HepG2 (cell line): Measurements from ENCODE around the gene SLC22A31. TPM values are rescaled to one million over a fixed set of nuclear protein-coding genes. Genes with fewer than 3 reads are reported as not detected.
A peak's percentile ranks its signal among the peaks of the same experiment; 100 is the strongest.

Experiments
- AKNA ChIP-seq: sonication (generic); formaldehyde crosslinking; IDR thresholded peaks from 2 replicates; pipeline ENCODE4 v1.4.0; 2020; ENCODE audit warnings: missing genetic modification reagents, borderline replicate concordance
- ARNT2 ChIP-seq: sonication (generic); formaldehyde crosslinking; IDR thresholded peaks from 2 replicates; pipeline ENCODE4 v1.8.0; 2022; ENCODE audit warnings: mild to moderate bottlenecking, low read depth, missing genetic modification reagents, moderate library complexity
- DNMT1 ChIP-seq: sonication (generic); formaldehyde crosslinking; IDR thresholded peaks from 2 replicates; pipeline ENCODE4 v1.5.1; 2020; ENCODE audit warnings: mild to moderate bottlenecking, missing genetic modification reagents
- GMEB1 ChIP-seq: sonication (generic); formaldehyde crosslinking; IDR thresholded peaks from 2 replicates; pipeline ENCODE4 v1.5.1; 2020; ENCODE audit warnings: missing genetic modification reagents, mild to moderate bottlenecking, borderline replicate concordance
- HBP1 ChIP-seq: IDR thresholded peaks from 2 replicates; pipeline ENCODE4 v1.6.1; 2016; ENCODE audit warnings: low read depth, control low read depth
- KDM3A ChIP-seq: IDR thresholded peaks from 2 replicates; pipeline ENCODE4 v1.6.1; 2018; ENCODE audit warnings: low read depth, missing compliant biosample characterization
- KLF9 ChIP-seq: IDR thresholded peaks from 2 replicates; pipeline ENCODE4 v1.6.1; 2016; ENCODE audit warnings: low read depth
- MTA1 ChIP-seq: sonication (generic); formaldehyde crosslinking; IDR thresholded peaks from 2 replicates; pipeline ENCODE4 v1.4.0; 2020; ENCODE audit warnings: missing genetic modification reagents, mild to moderate bottlenecking, borderline replicate concordance
- PAWR ChIP-seq: sonication (generic); formaldehyde crosslinking; IDR thresholded peaks from 2 replicates; pipeline ENCODE4 v1.4.0; 2020; ENCODE audit warnings: missing genetic modification reagents, mild to moderate bottlenecking, borderline replicate concordance
- RELA ChIP-seq: sonication (generic); formaldehyde crosslinking; IDR thresholded peaks from 2 replicates; pipeline ENCODE4 v1.4.0; 2020; ENCODE audit warnings: missing genetic modification reagents
- REPIN1 ChIP-seq: sonication (generic); formaldehyde crosslinking; IDR thresholded peaks from 2 replicates; pipeline ENCODE4 v1.8.0; 2022; ENCODE audit warnings: missing genetic modification reagents, low read depth, mild to moderate bottlenecking, borderline replicate concordance
- TBL1XR1 ChIP-seq: fragments of 150-350 bp; IDR thresholded peaks from 2 replicates; pipeline ENCODE4 v1.6.1; 2014; ENCODE audit warnings: borderline replicate concordance, low read length; ENCODE audit not compliant: partially characterized antibody
- ZNF292 ChIP-seq: sonication (generic); formaldehyde crosslinking; IDR thresholded peaks from 2 replicates; pipeline ENCODE4 v1.8.1; 2022; ENCODE audit warnings: mild to moderate bottlenecking, low read depth, missing genetic modification reagents, borderline replicate concordance
- ZNF33B ChIP-seq: sonication (generic); formaldehyde crosslinking; IDR thresholded peaks from 2 replicates; pipeline ENCODE4 v1.5.1; 2020; ENCODE audit warnings: mild to moderate bottlenecking, missing genetic modification reagents
- ZNF414 ChIP-seq: sonication (generic); formaldehyde crosslinking; IDR thresholded peaks from 2 replicates; pipeline ENCODE4 v1.5.0; 2020; ENCODE audit warnings: missing genetic modification reagents
- ZNF446 ChIP-seq: sonication (generic); formaldehyde crosslinking; IDR thresholded peaks from 2 replicates; pipeline ENCODE4 v1.5.0; 2020; ENCODE audit warnings: mild to moderate bottlenecking, missing genetic modification reagents
- ZNF501 ChIP-seq: sonication (generic); formaldehyde crosslinking; IDR thresholded peaks from 2 replicates; pipeline ENCODE4 v1.5.1; 2020; ENCODE audit warnings: mild to moderate bottlenecking, moderate library complexity, missing genetic modification reagents
- ZNF619 ChIP-seq: sonication (generic); formaldehyde crosslinking; IDR thresholded peaks from 2 replicates; pipeline ENCODE4 v1.4.0; 2020; ENCODE audit warnings: mild to moderate bottlenecking, missing genetic modification reagents
- polyA plus RNA-seq, 8 experiments: library from polyadenylated mRNA; depleted of rRNA in 3 of 8; stranded (reverse) in 7 of 8; unstranded in 1 of 8; fragments of >200 nt; fragmentation: Illumina TruSeq in 4 of 8; extraction: Trizol in 4 of 8; gene quantifications; 2 replicates each; pipeline versions ENCODE4 v1.2.1 to v1.2.3, GENCODE V29; 2011 to 2016; ENCODE audit warnings: low read depth in 4 of 8, missing spikeins in 1 of 8, mixed read lengths in 1 of 8; ENCODE audit not compliant: insufficient read depth in 1 of 8
- total RNA-seq, 5 experiments: library from RNA; depleted of rRNA; stranded (reverse); fragments of >200 nt; fragmentation: Illumina TruSeq; extraction: Trizol; gene quantifications; 2 replicates each; pipeline ENCODE4 v1.2.3, GENCODE V29; 2016; ENCODE audit warnings: low read depth in 1 of 5

Gene SLC22A31
- total and polyA plus RNA-seq, 2 of the 13 experiments (the other 11 are each of a cell fraction or from before 2014, with no cell fraction given), result 67.3 to 83.3 TPM

GRCh38 chr16:89159066-89159849, 41.1 kb downstream of the SLC22A31 start (continued):
- peak; percentile 71 for TF ChIP-seq GMEB1 (CRISPR knock-in tag)
- TF ChIP-seq RELA (CRISPR knock-in tag), result no peak
- no peak for TF ChIP-seq ZNF292 (CRISPR knock-in tag)
- TF ChIP-seq TBL1XR1, result peak; percentile 29
- TF ChIP-seq PAWR (CRISPR knock-in tag), result peak; percentile 78; the same call in 1 of the 2 replicates
- no peak for TF ChIP-seq AKNA (CRISPR knock-in tag)
- TF ChIP-seq KDM3A (CRISPR knock-in tag), result peak; percentile 76; the same call in 1 of the 2 replicates
- TF ChIP-seq KLF9 (CRISPR knock-in tag), result no peak
- TF ChIP-seq ZNF446 (CRISPR knock-in tag), result no peak; the same call in 1 of the 2 replicates
- peak; percentile 78; the same call in 1 of the 2 replicates for TF ChIP-seq DNMT1 (CRISPR knock-in tag)
- TF ChIP-seq ZNF619 (CRISPR knock-in tag), result 0 out of 2 replicates have a peak, but pooled peaks have one; percentile 21
- TF ChIP-seq REPIN1 (CRISPR knock-in tag), result peak; percentile 85
- TF ChIP-seq ZNF414, result peak; percentile 73; the same call in 1 of the 2 replicates
- peak; percentile 52; the same call in 1 of the 2 replicates for TF ChIP-seq ARNT2
- peak; percentile 95 for TF ChIP-seq MTA1
- TF ChIP-seq ZNF501 (CRISPR knock-in tag), result peak; percentile 87; the same call in 1 of the 2 replicates
- TF ChIP-seq ZNF33B (CRISPR knock-in tag), result peak; percentile 98
- peak; percentile 49; the same call in 1 of the 2 replicates for TF ChIP-seq HBP1 (CRISPR knock-in tag)
